NCI-H524 treated with DMSO at 0.1 percent for 48 hours (cell line): ENCODE data around the gene KCNAB1.

ENCODE experiments used
- DNase-seq: peaks from one replicate; lab custom pipeline; 2025; lab: John Stamatoyannopoulos, UW

Gene KCNAB1

DNA sequence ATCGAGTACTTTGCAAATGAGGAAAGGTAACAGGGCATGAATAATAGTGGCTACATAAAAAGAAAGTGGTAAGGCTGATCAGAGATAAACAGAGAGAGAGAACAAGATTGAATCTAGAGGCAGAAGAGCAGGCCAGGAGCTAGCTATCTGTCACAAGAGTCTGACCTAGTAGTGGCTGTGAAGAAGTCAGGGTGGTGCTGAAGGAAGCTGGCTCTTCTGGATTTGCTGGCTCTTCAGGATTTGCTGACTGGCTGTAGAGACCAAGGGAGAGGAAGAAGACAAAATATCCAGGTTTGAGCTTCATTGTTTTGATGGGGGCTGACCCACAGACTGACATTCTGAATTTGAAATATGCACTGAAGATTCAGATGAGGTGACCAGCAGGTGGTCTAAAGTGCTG lies 292.2 kb downstream of the KCNAB1 start:
- DNase-seq = no peak

DNA sequence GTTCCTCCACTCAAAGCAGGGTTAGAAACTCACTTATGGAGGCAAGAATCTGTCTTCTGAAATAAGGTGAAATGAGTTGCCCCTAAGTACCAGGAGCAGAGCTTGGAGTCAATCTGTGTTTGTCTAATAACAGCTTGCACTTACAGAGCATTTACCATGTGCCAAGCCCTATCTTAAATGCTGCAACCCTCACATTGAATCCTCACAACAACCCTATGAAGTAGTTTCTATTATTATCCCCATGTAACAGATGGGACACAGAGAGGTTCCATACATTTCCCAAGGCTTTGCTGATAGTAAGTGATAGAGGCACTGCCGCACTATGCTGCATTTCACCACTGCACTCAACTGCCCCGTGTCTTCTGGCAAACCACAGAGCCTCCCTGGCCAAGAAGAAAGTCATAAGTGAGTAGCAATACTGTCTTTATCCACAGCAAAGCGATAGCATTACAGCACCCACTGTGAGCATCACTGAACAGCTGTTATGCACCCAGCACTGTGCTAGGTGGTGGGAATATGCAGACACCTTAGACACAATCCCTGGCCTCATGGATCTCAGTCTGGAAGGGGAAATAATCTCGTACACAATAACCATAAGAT lies 293.0 kb downstream of the KCNAB1 start:
- DNase-seq = peak; percentile 95

DNA sequence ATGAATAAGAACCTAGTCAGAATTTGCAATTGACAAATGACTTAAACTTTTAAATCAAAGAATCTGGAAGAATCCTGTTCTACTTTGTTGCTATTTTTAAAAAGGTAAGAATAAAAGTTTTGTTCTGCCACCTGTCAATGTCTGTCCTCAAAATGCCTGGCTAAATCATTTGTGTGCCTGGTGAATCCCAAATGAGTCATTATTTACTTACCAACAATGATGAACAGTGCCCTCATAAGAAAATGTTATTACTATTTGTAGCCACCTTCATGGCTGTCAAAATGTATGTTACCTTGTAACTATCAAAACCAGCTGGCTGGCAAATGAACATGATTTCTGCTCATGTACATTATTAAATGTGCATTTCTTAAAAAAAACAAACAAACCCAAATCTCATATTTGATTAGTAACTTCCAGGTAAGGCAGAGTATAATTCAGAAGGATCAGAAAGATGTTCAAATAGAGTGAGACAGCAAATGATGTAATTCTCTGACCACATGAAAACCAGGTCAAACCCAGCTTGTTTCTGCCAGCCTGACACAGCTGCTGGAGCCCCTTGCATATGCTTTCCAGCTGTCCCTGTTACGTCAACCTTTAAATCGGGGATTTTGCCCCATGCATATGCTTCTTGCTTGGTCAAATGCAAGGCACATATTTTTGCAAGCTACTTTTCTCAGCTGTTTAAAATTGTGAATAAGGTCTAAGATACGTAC lies 296.6 kb downstream of the KCNAB1 start:
- DNase-seq = peak; percentile 44

DNA sequence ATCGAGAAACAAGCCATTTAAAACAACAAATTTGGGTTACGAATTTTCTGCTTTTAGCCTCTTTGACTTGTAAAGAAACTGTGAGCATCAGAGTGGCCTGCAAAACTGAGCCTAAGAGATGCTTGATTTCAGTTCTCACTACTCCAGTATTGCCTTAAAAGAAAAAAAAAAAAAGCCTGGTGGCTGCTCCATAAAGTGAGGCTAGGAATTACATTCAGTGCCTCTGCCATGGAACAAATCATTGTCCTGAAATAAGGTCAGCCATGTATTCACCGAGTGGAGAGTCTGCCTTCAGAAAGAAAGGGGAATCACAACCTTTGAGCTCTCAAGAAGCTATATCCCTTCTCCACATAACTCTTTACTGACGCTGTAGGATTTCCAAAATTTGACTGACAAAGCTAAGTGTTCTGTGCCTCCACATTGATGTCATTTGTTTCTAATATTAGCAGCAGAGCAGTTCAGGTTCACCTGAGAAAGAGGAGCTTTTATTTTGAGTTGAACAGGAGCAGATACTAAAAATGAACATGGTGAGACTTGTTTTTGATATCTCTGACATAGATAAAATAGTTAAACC lies 297.3 kb downstream of the KCNAB1 start:
- no peak for DNase-seq

DNA sequence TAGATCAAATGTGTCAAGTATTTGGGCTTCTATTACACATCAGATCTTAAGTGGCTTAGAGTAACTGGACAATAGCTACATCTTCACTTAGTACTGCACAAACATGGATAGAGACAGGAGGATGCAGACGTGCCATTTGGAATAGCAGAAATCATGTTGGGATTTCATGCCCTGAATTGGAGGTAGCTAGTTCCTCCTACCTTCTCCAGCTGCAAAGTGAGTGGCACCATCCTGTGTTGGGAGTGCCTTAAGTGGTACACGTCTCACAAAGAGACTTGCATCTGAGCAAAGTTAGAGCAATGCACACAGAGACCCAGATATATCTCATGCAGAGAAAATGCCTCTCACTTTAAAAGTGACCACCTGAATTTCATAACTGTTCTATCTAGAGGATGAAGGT lies 298.1 kb downstream of the KCNAB1 start:
- no peak for DNase-seq

DNA sequence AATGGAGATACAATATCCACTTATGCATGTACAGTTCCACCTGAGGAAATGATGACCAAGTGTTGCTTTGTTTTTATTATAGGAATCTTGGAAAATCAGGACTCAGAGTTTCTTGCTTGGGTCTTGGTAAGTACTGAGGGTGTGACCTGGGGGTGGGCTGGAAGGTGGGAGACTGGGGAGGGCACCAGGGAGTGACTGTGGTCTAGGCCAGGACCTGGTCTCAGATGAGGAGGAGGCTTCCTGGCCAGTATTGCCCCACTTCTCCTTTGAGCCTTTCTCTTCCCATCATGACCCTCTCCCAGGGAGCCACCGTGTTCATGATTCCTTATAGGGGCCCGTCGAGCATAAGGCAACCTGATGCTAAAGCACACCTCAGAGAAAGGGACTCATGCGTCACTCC lies 301.2 kb downstream of the KCNAB1 start:
- no peak for DNase-seq

DNA sequence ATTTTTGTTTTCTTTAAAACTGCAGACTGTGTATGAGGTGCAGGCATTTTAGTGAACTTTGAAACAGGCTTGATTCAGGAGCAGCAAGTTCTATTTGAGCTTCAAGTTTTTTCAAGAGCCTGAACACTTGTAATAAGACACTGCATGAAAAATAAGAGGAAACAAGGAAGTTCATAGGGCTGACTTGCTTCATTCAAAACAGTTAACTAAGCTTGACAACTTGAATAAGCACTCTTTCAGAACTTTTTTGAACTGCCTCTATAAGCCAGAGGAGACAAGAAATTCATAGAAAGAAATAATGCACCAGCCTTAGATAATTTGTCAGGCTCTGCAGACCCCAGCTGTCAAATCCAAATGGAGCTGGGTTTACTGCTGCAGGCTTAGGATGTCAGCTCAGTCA lies 304.4 kb downstream of the KCNAB1 start:
- peak; percentile 25 for DNase-seq

DNA sequence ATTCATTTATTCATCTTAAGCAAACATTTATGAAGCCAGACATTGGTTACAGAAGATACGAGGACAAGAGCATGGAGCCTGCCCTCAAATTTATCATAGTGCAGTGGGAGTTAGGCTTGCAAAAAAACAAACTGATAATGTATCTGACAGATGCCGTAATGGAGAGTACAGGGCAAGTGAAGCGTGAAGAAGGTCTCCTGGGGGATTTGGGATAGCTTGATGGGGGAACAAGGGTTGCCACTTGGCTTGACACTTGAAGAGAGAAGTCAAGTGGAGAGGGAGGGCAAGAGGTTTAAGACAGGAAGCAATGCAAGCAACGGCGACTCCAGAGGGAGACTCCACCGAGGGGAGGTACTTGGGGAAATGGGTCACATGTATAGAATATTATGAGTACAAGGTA lies 305.3 kb downstream of the KCNAB1 start:
- DNase-seq = peak; percentile 99

DNA sequence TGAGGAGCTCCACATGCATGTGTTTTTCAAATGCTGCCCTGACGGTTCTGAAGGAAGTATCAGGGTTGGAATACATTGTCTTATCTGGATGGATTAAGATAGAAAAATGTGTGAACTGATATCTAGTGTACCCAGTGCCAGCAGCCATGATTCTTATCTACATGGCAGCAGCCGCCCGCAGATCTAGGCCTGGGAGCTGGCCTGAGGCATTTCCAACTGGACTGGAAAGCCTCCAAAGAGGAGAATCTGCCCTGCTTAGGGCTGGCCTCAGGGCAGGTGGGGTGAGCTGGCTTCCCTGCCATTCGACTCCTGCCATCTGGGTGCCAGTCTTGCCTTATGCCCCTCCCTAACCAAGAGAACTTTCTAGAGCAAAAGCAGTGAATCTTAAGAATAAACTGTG lies 308.7 kb downstream of the KCNAB1 start:
- DNase-seq = no peak

DNA sequence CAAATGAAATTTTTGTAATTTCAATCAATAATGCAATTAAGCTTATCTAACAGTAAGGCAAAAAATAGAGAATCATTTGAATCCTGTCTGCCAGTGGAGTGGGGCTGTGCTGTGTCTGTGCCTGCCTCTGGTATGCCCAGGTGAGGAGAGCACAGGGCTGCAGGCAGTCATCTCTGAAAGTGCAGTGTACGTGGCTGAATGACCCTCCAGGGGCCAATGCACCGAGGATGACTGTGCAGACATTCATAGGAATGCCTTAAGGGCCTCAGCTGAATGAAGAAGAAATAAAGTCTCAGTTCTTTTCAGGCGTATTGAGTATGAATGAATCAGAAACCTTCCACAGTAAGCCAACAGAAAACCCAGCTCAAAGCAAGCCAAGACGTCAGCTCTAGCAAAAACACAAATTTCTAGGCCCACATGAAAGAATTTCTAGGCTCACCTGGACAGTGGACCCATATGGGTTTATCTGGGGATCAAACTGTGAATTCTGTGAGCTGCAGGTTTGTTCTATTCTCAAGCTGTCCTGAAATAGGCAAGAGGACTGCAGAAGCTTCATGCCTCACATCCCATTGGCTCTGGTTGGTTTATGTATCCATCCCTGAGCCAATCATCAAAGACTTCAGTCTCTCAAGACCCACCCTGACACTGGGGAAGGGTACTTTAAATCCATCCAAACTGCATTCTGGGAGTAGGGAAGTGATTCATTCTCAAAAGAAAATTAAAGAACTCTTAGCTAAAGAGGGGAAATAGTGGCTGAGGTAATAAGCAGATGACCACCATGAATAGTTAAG lies 311.2 kb downstream of the KCNAB1 start:
- no peak for DNase-seq

DNA sequence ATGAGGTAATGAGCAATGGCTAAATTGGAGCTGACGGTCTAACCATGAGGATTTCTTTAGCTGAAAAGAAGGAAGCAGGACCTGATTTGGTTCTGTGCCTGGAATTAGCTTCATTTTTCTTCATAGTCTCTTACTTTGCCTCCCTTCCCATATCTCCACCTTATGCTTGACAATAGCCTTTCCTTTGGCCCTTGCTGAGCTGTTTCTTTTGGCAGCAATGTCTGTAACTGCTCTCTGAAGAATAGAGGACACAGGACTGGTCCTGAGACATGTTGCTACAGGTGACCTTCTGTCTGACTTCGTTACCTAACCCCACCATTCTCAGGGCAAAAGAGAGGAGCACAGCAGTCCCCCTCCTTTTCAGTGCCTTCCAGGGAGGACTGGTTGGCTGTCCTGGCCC lies 312.2 kb downstream of the KCNAB1 start:
- no peak for DNase-seq

DNA sequence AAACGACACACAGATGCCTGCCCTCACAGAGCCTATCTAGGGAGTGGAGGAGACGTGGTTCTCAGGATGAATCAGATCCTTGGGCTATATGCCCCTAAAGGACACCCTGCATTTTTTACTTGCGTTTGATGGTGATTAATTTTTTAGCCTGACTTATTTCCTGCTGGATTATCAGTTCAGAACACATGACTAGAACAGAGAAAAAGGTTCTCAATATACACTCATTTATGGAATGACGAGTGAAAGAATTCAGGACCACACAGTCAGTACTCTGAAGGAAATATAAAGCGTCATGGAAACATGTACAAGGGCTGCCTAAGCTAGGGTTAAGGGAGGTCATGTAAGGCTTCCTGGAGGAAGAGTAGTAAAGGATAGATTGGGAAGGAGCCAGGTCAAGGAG lies 312.8 kb downstream of the KCNAB1 start:
- no peak for DNase-seq

DNA sequence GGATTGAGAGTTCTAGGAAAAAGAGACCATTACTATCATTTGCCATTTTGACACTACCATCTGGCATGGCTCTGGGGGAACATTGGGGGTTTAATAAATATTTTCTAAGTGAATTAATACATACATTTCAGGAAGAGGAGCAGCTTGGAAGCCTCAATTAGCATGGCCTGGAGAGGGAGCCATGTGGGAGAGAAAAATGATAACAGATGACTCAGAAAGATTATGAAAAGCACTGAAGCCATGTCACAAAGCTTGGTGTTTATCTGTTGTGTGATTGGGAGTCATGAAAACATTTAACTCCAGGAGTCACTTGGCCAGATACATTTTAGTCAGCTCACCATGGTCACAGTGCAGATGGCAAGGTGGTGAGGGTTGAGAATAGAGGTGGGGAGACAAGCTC lies 313.5 kb downstream of the KCNAB1 start:
- peak; percentile 47 for DNase-seq

DNA sequence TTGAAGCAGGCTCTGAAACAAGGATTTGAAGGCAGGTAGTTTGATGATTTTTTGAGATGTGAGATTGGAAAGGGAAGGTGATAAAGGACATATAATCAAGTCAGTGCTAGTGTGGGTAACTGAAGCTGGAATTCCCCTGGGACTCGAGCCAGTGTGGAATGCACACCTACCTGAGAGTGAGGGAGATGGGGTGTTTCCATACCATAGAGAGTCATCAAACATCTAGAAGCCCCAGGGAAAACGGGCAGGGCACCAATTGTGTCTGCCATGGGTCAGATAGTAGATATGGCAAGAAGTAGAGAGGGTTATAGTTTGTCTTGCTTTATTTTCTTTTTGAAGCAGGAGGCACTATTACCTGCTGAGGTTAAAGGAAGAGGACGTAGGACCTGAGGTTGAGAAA lies 314.5 kb downstream of the KCNAB1 start:
- DNase-seq = no peak

DNA sequence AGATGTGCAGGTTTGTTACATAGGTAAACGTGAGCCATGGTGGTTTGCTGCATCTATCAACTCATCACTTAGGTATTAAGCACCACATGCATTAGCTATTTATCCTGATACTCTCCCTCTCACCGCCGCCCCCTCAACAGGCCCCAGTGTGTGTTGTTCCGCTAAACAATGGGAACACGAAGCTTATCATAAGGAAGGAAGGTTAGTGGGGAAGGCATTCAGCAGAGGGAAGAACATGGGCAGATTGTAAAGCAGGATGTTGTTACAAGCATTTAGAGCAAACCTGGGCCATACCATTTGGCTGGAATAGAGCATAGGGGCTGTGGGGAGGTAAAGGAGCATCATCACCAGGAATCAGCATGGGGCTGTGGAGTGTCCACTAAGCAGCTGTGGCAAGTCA lies 322.7 kb downstream of the KCNAB1 start:
- no peak for DNase-seq

DNA sequence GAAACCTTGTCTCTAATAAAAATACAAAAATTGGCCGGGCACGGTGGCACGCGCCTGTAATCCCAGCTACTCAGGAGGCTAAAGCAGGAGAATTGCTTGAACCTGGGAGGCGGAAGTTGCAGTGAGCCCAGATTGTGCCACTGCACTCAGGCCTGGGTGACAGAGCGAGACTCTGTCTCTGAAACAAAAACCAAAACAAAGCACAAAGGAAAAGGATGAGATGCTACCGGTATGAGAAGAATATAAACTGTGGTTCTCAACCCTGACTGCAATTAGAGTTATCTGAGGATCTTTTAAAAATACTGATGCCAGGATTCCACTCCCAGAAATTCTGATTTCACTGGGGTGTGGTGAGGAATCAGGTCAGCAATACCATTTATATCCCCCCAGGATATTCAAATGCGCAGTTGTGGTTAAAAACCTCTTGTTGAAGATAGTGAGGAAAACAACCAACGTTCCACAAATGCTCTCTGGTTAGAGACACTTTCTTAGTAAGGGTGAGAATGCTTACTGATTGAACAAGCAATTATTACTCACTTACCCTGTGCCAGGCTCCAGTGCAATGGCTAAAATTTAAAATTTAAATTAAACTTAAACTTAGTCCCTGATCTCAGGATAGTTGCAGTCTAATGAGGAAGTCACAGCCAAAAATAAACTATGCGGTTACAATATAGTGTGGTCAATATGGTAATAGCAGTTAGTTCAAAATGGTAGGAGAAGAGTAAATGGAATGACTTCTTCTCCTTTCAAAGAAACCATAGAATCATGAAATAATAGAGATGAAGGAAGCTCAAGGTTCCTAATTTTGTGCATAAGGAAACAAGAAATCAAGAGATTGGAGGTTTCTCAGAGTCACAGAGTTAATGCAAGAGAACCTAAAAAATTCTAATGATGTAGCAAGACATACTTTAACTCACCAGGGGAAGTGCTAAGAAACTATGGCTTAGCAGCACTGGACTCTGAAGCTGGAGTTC lies 325.0 kb downstream of the KCNAB1 start:
- no peak for DNase-seq

DNA sequence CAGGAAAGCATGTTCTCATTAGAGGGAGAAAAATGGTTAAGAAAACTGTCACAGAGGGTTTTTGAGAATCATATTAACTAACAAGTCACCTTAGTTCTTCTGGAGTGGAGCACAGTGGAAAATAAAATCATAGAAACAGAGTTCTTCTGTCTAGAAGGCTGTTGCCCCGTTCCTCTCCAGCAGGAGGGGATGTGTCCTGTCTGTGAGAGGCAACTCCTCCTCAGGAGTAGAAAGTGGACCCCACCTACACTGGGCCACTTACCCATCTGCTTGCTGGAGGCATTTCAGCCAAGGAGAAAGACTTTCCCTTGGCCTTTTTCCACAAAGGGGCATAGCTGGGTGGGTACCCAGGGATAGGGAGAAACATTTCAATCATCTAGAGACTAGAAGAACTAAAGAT lies 327.9 kb downstream of the KCNAB1 start:
- DNase-seq = no peak

DNA sequence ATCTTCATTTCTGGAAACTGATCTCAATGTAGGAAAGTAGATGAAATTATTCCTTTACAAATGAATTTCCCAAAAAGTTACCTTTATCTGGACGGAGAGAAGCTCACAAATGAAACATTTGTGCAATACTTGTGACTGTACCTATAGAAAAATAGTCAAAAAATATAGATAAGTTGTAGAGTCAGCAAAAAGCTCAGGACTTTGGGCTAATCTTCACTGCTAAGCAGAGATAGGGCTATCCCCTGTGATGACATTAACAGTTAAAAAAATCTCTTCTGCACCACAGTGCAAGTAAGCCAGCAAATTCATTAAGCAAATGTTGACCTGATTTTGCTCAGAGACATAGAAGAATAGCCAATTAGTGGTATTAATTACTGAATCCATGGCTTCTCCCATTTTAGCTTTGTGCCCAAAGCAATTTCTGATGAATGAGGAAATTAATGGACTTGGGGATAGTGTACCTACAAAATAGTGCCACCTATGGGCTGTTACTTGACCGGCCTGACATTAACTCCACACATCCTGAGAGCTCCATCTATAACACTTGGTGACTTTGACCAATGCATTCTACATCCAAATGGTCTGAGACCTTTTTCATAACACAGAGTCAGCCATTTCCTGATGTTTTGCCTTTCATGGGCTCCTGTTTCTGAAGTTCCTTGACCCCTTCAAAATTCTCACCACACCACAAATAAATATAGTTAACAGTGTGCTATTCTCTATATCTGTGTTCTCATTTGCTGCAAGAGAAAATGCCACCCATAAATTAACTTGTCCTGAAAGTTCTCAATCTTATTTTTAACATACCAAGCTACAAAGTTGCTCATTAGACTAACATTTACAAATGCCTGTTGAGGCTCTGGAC lies 329.6 kb downstream of the KCNAB1 start:
- peak; percentile 12 for DNase-seq

DNA sequence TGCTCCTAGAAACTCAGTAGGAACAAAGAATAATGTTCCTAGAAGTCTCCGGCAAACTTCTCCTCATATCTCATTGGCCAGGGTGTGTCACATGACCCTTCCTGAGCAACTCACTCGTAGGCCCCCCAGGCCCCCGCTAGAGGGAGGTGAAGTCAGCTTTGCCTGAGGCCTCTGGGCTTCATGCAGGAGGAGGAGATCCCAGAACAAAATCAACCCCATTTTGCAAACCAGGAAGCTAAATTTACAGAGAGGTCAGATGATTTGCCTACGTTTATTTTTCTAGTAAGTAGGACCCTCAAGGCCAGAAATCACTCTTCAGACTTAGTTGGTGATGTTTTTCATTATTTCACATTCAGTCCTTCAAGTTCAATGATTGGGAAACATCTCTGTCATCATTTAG lies 335.5 kb downstream of the KCNAB1 start:
- no peak for DNase-seq

DNA sequence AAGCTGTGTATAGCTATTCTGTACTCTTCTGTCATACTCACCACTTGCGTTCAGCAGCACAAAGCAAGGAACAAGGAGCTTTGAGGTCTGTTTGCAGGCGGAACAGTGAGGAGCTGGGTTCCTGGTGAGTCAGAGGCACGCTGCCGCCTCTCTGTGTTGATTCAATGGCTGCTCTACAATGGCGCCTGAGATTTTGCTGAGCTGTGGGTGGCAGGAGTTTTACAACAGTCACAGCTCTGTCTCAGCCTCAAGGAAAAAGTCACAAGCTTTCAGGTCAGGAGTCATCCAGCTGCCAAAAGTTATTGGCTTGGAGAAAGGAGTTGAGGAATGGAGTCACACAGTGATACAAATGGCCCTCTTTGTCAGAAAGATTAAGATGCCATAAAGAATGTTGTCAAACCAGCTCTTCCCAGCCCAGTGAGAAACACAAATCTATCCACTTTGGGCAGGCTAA lies 336.4 kb downstream of the KCNAB1 start:
- DNase-seq = no peak

DNA sequence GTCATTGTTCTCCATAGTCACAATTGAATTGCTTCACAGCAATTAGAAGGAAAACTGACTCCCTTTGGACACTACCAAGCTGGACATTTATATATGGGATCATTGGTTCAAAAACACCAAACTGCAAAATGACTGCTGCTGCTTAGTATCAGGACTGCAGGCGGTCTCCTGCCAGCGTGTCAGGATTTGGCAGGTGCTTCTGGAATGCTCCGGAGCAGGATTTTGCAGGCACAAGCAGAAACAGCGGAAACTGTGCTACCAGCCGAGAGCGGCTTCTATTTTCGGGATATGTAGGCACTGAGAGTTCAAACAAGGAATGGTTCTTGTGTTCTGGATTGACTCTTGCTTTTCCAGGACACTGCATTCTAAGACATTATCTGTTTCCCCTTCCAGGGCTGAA lies 339.1 kb downstream of the KCNAB1 start:
- no peak for DNase-seq
